GM19455 (cell line): ENCODE results near the gene SLIT1.

Experiments used
- ATAC-seq: cut with Tn5 transposase; IDR thresholded peaks from one replicate; pipeline ENCODE4 v1.9.1; 2021; ENCODE audit not compliant: unreplicated experiment

SLIT1 gene

GRCh38 chr10:97203220-97203619 lies 17.5 kb upstream of the SLIT1 start:
- no peak for ATAC-seq

- ATAC-seq = no peak
Observed at GRCh38 chr10:97200616-97201015, 14.9 kb upstream of the SLIT1 start.

GRCh38 chr10:97199152-97199551 lies 13.4 kb upstream of the SLIT1 start:
- ATAC-seq = no peak

GRCh38 chr10:97197030-97197500 lies 11.3 kb upstream of the SLIT1 start:
- no peak for ATAC-seq

- ATAC-seq = no peak
Observed at GRCh38 chr10:97196223-97197029, 10.7 kb upstream of the SLIT1 start.

- ATAC-seq = no peak
Observed at GRCh38 chr10:97195706-97196222, 10.0 kb upstream of the SLIT1 start.

GRCh38 chr10:97192952-97193435 lies 7.2 kb upstream of the SLIT1 start:
- no peak for ATAC-seq

GRCh38 chr10:97190450-97190849 lies 4.7 kb upstream of the SLIT1 start:
- no peak for ATAC-seq

- ATAC-seq = no peak
Observed at GRCh38 chr10:97188261-97188711, 2.5 kb upstream of the SLIT1 start.

- no peak for ATAC-seq
Observed at GRCh38 chr10:97186911-97187310, 1.2 kb upstream of the SLIT1 start.

GRCh38 chr10:97184971-97185325 lies 811 bp downstream of the SLIT1 start:
- no peak for ATAC-seq

GRCh38 chr10:97183314-97183713 lies 2.4 kb downstream of the SLIT1 start:
- no peak for ATAC-seq

GRCh38 chr10:97182288-97182990 lies 3.3 kb downstream of the SLIT1 start:
- ATAC-seq = no peak

GRCh38 chr10:97180986-97181385 lies 4.8 kb downstream of the SLIT1 start:
- ATAC-seq = no peak

- ATAC-seq = no peak
Observed at GRCh38 chr10:97180363-97180755, 5.4 kb downstream of the SLIT1 start.

- no peak for ATAC-seq
Observed at GRCh38 chr10:97179731-97180362, 5.9 kb downstream of the SLIT1 start.

- ATAC-seq = no peak
Observed at GRCh38 chr10:97179311-97179710, 6.4 kb downstream of the SLIT1 start.

GRCh38 chr10:97178074-97178473 lies 7.7 kb downstream of the SLIT1 start:
- no peak for ATAC-seq

GRCh38 chr10:97176226-97176625 lies 9.5 kb downstream of the SLIT1 start:
- no peak for ATAC-seq

GRCh38 chr10:97175586-97175985 lies 10.2 kb downstream of the SLIT1 start:
- no peak for ATAC-seq

GRCh38 chr10:97174941-97175340 lies 10.8 kb downstream of the SLIT1 start:
- no peak for ATAC-seq
